Activated CD4-positive, alpha-beta T cell treated with anti-CD3 and anti-CD28 coated beads, Interleukin-10, Interleukin-2, amounts not matched to agents 100 ng/mL and 50 ng/mL, durations not matched to agents 16 hours and 8 hours (primary cell): ENCODE data around the gene CLCNKA.
A peak's percentile ranks its signal among the peaks of the same experiment; 100 is the strongest.
"Not testable (repeated sequence)": the region's sequence is repeated elsewhere in the genome, so short reads cannot be mapped to it uniquely, and the experiment has no call there.

Experiments
- DNase-seq: peaks from one replicate; pipeline ENCODE4 v3.0.0-alpha.2; 2020

CLCNKA gene

DNA sequence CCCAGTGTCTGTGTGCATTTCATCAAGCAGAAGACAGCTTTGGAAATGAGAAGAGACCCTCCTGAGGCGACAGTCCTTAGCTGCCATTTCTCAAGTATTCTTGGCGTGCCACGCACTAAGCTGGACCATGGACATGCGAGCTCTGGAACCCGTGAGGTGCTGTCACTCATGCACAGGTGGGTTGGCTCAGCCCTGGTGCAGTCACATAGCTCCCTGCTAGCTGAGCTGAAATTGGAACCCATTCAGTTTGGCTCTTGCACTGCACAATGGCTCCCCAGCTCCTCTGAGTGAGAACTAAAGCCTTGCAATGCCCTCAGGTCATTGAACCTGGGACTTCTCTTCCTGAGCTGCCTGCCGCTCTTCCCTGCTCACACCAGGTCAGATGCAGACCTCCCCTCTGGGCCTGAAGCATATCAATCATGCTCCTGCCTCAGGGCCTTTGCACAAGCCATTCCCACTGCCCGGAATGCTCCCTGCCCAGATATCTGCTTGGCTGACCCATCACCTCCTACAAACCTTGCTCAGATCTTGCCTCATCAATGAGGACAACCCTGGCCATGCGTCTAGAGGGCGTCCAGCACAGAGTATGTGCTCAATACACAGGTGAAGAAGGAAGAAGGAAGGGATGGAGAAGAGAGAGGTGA is 24.1 kb upstream of the CLCNKA start:
- DNase-seq, result no peak

DNA sequence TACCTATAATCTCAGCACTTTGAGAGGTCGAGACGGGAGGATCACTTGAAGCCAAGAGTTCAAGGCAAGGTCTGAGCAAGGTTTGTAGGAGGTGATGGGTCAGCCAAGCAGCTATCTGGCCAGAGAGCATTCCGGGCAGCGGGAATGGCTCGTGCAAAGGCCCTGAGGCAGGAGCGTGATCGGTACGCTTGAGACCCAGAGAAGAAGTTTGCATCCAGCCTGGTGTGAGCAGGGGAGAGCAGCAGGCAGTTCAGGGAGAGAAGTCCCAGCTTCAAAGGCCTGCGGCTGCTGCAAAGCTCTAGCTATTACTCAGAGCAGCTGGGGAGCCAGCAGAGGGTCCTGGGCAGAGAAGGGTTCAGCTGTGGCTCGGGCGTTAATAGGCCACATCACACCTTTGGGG is 22.9 kb upstream of the CLCNKA start:
- DNase-seq, result no peak

DNA sequence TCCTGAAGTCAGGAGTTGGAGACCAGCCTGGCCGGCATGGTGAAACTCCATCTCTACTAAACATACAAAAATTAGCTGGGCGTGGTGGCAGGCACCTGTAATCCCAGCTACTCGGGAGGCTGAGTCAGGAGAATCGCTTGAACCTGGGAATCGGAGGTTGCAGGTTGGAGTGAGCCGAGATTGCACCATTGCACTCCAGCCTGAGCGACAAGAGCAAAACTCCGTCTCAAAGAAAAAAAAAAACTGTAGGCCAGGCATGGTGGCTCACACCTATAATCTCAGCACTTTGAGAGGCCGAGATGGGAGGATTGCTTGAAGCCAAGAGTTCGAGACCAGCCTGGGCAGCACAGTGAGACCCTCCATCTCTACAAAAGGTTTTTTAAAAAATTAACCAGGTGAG is 20.6 kb upstream of the CLCNKA start:
- not testable (repeated sequence) for DNase-seq

DNA sequence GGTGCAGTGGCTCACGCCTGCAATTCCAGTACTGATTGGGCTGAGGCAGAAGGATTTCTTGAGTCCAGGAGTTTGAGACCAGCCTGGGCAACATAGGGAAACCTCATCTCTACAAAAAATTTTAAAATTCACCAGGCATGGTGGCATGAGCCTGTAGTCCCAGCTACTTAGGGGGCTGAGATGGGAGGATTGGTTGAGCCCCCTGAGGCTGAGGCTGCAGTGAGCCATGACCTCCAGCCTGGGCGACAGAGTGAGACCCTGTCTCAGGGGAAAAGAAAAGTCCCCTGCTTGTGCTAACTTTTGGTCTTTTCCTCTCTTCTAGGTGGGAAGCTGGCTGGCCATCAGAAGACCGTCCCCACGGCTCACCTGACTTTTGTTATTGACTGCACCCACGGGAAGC is 16.2 kb upstream of the CLCNKA start:
- no peak for DNase-seq

DNA sequence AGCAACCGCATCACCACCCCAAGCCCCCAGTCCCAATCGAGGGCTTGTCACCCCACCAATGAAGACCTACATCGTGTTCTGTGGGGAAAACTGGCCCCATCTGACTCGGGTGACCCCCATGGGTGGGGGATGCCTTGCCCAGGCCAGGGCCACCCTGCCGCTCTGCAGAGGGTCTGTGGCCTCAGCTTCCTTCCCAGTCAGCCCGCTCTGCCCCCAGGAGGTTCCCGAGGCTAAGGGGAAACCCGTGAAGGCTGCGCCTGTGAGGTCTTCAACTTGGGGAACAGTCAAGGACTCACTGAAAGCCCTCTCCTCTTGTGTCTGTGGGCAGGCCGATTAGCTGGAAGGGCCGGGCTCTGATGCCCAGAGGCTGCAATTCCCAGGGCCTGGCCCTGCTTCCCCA is 15.8 kb upstream of the CLCNKA start:
- DNase-seq, result no peak

DNA sequence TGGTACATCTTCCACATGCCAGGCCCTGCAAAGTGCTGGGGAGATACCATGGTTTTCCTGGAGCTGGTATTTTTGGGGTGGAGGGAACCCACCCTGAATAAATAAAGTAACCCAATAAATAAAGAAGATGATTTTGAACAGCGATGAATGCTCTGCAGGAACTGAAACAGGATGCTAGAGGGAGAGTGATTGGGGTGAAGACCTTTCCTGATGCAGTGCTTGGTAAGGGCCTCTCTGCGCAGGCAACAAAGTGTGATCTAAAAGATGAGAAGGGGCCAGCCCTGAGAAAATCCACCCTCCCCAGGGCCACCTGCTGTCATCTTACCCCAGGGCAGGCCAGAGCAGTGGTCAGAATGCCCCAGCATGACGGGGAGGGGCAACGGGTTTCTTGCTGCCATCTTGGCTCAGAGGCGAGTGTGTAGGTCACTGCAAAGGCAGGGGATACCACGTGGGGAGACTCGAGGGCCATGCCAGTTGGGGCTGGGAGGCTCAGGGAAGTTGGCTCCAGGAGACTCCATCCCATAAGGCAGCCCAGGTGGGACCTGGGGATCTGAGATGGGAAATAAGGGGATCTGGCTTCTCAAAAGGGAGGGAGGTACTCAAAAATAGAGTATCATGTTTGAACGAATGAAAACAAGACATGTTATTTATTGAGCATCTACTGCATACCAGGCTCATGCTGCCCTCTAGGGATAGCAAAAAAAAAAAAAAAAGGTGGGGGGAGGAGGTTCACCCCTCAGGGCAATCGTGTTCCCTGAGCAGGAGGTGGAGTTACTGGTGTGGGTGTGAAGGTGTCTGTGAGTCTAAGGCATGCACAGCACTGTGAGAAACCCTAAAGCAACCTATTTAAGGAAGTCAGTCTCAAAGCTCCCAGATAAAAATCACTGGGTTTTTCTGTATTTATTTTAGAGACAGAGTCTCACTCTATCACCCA is 15.0 kb upstream of the CLCNKA start:
- DNase-seq, result peak; percentile 50

DNA sequence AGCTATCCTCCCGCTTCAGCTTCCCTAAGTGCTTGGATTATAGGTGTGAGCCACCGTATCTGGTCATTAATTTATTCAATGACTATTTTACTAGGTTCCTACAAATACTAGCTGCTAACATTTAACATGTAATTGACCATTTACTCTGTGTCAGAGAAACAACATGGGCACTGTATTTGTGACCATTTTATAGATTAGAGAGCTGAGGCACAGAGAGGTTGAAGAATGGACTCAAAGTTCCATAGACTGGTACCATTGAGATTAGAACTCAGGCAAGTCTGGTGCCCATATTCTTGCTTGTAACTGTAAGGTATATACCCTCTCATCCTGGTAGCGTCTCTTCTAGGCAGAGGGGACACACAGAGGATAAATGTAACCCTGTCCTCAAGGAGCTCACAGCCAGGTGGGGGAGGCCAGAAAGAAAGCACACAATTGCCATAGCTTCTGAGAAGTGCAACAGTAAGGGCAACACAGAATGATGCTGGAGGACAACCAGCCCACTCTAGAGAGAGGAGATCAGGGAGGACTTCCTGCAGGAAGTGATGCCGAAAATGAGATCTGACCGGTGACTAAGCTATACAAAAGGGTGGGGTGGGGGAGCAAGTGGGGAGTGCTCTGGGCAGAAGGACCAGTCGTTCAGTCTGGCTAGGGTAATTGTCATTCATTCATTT is 14.0 kb upstream of the CLCNKA start:
- no peak for DNase-seq

DNA sequence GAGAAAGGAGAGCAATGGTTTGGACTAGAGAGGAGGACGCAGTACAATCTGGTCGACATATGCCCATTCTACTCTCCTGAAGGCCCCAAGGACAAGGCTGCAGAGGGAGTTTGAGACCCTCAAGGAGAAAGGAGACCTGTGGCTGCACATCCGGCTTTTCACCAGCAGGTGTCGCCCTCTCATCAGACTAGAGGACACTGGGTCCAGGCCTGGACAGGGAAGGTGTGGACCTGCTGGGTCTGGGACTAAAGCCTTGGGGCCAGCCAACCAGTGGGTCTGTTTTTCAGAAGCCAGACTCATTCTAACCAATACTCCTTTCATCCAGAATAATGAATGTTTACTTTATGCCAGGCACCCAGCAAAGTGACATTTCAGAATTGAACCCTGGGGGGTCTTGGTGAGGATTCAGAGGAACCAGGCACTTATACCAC is 12.8 kb upstream of the CLCNKA start:
- peak; percentile 76 for DNase-seq

DNA sequence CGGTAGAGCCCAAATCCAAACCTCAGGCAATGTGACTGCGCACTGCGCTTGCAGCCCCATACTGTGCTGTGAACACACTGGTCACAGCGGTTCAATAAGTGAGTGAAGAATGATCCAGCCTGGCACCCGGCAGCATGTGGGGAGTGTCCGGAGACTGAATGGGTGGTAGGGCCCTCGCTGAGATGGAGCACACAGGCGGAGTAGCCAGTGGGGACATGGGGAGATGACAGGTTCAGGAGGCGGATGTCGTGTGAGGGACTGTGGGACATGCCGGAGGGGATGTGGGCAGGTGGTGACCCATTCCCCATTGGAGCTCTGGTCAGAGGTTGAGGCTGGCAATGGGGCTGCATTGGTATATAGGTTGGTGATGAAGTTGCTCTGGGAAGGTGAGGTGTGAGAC is 12.2 kb upstream of the CLCNKA start:
- DNase-seq, result no peak

DNA sequence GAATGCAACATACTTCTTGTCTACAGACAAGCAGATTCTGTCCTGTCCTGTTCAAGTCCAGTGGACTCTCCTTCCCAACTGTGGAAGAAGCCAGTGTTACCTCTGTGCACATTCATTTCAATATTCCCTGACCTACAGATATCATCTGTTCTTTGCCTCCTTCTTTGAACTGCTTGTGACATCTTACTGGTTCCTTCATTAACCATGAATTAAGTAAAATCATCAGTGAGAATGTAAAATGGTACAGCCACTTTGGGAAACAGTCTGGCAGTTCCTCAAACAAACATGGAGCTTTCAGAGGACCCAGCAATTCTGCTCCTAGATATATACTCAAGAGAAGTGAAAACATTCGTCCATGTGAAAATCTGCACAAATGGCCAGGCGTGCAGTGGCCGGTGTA is 11.0 kb upstream of the CLCNKA start:
- DNase-seq, result no peak

DNA sequence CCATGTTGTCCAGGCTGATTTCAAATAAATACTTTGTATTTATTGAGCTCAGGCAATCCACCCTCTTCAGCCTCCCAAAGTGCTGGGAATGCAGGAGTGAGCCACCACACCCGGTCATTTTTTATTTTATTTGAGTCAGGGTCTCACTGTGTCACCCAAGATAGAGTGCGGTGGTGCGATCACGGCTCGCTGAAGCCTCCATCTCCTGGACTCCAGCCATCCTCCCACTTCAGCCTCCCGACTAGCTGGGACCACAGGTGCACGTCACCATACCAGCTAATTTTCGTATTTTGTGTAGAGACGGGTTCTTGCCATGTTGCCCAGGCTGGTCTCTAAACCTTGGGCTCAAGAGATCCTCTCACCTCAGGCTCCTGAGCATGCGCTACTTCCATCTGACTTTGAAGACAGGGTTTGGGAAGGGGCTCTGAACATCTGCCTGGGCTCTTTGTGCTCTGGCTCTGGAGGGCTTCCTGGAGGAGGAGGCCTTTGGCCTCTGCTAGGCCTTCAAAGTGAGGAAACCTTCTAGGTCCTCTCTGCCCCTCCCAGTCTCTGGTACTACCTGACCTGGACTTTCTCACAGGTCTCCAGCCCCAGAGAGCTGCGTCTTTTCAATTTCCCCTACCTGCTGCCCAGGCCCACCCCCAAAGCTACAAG is 9.8 kb upstream of the CLCNKA start:
- no peak for DNase-seq

DNA sequence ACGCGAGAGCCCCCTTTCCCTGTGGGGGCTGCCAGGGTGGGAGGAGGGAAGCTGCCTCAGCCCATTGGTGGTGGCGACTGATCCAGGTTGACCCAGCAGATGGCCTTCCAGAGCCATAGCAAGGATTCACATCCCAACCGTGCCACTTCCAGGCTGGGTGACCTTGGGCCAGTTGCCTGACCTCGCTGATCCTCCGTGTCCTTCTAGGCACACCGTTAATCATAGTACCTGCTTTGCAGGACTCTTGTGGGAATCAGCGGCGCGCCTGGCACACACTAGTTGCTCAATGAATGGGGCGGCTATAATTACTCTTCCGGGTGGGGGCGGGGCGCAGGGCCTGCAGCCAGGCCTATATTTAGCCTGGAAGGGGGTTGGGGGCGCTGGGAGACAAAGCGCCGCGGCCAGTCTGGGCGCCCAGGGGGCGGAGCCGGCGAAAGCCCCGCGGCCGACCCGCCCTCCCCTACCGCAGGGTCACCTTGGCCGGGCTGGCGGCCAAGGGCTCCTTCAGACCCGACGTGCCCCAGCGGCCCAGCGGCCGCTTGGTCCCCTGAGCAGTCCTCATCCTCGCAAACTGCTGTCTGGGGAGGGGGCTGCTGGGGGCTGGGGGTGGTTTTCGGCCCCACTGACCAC is 9.1 kb upstream of the CLCNKA start:
- DNase-seq, result peak; percentile 26

DNA sequence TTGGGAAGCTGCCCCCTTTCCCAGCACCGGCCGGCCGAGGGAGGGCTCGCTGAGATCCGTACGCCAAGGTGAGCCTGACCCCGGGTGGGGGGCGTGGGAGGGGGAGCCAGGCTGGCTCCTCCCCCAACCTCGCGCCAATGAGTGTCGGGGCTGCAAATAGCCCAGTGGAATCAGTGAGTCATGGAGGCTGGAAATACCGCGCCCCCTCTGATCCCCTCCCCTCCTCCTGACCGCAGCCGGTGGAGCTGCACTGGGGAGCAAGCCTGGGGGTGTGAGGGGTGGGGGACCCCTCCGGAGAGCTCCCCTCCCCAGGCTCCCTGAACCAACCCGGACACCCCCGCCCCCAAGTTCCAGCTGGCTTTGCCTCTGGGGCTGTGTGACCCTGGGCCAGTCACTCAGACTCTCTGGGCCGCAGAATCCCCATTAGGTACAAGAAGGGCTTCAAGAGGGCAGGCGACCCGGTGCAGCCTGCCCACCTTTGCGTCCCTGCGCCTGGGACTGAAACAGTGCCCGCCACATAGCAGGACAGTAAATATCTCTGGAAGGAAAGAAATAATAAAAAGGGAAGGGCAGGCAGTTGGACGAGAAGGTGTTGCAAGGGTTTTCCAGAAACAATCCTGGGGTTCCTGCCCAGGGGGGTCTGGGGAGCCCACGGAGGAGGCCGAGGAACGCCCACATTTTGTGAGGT is 8.5 kb upstream of the CLCNKA start:
- DNase-seq, result peak; percentile 30

DNA sequence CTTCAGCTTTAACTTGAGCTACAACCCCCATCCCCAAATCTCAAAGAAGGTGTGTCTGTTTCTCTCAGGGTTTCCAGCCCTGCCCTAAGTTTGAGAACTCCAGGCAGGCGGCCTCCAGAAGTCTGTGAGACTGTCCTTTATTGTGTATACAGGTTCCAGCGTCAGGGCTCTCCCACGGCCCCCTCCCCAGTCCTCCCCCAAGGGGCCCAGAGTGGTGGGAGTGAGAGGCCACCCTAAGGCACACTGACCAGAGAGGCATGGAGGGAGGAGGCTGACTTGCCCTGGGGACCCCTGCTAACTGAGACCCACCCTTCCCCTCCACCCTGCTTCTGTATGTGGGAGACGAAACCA is 8.0 kb upstream of the CLCNKA start:
- no peak for DNase-seq

DNA sequence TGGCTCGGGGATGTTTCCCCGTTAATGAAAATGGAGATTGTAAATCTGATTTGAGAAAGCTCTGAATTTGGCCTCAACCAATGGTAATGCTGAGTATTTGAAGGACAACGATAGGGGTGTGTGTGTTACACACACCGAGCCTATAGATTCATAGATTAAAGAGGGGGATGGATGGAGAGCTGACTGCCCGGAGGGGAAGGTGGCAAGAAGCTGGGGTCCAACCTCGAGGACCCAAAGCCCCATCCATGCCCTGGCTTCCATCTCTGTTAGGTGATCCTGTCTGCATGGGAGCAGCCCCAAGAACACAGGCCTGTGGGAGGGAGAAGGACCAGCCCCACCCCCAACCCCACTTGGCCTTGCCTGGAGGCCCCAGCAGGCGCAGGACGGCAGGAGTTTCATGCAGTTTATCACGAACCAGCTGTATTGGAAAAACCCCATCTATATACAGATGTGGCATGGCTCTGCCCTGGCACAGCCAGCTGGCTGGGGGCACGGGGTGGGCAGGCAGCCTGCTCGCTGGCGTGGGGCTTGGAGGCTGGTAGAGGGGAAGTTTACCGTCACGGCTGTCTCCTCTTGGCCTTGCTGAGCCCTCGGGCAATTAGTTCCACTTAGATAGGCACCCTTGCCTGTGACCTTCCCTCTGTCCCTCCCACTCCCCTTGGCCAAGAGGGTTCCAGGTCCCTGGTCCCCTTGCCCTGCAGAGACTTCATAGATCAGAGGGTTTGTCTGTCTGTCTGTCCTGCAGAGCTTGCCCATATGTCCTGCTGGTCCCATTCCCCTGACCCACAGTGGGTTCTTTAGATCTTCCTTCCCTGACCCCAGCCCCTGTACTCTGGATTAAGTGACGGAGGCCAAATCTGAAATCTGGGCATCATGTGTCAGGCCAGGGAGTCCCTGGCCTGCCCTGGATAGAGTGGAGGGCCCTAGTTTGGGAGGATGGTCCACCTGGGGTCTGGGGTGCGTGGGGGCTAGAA is 7.0 kb upstream of the CLCNKA start:
- DNase-seq, result no peak

DNA sequence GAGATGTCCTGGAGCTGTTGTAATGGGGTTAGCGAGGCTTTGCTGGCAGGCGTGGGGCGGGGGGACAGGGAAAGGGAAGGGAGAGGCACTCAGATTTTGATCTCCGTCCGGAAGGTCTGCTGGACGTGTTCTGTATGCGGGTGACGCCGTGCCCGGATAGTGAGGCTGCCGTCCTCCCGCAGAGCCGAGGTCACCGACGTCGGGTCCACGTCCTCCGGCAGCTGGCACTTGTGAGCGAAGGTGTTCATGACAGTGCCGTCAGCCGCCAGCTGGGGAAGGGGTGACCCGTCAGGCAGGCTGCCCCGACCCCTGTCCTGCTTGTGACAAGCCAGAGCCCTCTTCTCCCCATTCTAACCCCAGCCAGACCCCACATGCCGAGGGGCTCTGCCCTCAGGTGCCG is 6.3 kb upstream of the CLCNKA start:
- no peak for DNase-seq

DNA sequence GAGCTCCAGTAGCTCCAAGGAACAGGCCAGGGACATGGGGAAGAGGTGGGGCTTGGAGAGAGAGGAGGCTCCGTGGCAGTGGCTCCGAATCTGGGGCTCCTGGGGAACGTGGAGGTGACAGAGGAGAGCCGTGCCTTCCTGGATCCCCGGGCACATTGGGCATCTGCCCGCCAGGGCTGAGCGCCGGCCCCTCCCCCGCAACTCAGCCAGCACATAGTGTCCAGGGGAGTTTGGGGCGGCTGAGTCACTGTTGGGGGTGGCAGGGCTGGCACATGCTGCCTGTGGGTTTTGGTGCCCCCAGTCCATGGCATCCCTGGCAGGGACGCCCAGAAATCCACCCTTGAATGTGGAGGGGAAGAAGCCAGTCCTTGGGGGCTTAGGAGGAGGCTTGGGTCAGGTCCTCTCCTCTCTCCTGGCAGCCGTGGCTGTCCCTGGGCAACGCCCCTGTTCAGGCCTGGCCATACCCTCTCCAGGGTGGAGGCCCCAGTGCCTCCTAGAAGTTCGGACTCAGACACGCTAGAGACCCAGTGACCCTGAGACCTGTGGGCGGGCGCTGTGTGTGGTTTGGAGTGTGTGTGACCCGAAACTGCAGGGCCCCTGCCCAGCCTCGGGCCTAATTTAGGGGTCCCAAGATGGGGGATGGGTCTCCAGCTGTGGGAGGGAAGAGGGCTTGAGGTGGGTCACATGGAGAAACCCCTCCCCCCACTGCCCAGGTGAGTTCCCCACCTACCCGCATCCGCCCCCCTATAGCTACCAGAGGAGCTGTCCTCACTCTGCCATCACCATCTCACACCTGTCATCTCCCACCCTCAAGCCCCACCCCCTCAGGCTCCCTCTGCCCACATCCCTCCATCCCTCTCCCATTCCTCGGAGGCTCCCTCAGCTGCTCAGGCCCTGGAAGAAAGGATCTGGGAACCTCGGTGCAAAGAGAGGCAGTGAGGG is 5.6 kb upstream of the CLCNKA start:
- DNase-seq, result no peak

DNA sequence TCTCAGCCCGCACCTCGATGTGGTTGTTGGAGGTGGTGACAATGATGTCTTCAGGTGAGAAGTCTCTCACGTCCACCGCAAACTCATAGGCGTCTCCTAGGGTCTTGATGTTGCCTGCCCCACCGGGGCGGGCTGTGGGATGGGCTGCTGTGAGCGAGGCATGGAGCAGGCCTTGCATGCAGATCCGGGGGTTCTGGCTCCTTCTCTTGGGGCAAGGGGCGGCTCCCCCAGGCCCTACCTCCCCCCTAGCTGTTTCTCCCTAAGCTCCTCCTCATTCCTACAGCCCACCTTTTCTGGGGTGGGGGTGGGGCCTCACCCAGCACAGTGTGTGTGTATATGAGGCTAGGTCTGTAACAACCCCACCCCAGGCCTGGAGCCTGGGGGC is 4.8 kb upstream of the CLCNKA start:
- no peak for DNase-seq

DNA sequence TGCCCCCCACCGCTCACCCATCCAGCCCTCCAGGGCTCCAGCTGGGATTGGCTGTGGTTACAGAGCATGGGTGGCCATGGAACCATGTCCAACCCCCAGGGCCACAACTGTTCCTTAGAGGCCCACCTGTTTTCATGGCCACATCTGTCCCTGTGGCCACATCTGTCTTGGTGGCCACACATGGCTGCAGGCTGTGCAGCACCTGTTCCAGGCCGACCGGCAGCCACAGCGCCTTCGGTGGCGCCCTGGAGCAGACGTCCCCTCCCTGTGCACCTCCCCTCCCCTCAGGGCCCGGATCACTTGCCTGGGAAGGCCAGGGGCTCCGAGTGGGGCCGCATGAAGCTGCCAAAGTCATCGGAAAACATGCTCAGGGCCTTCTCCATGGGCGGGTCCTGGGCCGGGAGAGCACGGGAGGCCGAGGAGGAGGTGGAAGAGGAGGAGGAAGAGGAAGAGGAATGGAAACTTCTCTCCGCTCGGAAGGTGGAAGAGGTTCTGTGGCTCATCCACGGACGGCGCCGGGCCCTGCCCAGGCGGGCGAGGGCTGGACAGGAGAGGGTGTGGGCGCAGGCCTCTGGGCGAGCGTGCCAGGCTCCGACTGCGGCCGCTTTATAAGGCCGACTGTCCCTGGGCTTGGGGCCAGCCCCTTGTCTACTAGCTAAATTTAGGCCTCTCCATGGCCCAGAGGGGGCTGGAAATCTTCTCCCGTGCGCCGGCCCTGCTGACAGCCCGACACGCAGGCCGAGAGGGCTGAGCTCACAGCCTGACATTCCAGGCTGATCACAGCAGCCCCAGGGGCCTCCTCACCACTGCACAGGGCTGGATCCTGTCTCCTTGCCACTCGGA is 4.2 kb upstream of the CLCNKA start, which contains the start of gene HSPB7:
Gene HSPB7, minus strand, starts transcription at position 583 of the 843 bp plus-strand sequence. Its CDS starts 80 bp downstream, at position 503.
- no peak for DNase-seq
